Left colon (tissue), 2 donors: Measurements from ENCODE around the gene WNK2. TPM values are rescaled to one million over a fixed set of nuclear protein-coding genes. Genes with fewer than 3 reads are reported as not detected.
A peak's percentile ranks its signal among the peaks of the same experiment; 100 is the strongest.
"Not testable (repeated sequence)": the region's sequence is repeated elsewhere in the genome, so short reads cannot be mapped to it uniquely, and the experiment has no call there.

Experiments used
- ATAC-seq: fragments of 200-7000 bp; cut with Tn5 transposase; one replicate; pipeline ENCODE4 v1.9.1; 2020; ENCODE audit warnings: mild to moderate bottlenecking, moderate library complexity
- DNase-seq, 2 donors: peaks; one replicate each; pipeline ENCODE4 v3.0.0-alpha.2; 2020
- intact Hi-C, 2 donors: fragments of 100-400 bp; cut with DNase I in 1 of 2; cut with micrococcal nuclease in 1 of 2; formaldehyde crosslinking; loops; one replicate each; pipeline versions ENCODE4 v1.11.2 to v1.14.0; 2022; cut with DNase I, micrococcal nuclease
- long read RNA-seq: library from polyadenylated mRNA; unstranded; transcript quantifications from one replicate; pipeline ENCODE4 v2.0.0, GENCODE V29; 2021
- total RNA-seq, 2 donors: library from RNA; stranded (reverse); fragmentation: NEBNext Ultra II Directional; extraction: Animal tissue kit (Norgen Biotek cat#: 25700); gene quantifications; one replicate each; pipeline ENCODE4 v1.2.1, GENCODE V29; 2021
- donor health status: DM: no; HTN: no; CAD: no.
- donor health status: DM: yes; HTN: yes; CAD: no.

WNK2 gene
- total RNA-seq: 100 to 1,000 TPM; 161 to 279 TPM
- long read RNA-seq, partial matches to known transcripts: 54 of 91 reads
- long read RNA-seq, other reads (novel, unspliced or antisense): 33 of 91 reads

DNA sequence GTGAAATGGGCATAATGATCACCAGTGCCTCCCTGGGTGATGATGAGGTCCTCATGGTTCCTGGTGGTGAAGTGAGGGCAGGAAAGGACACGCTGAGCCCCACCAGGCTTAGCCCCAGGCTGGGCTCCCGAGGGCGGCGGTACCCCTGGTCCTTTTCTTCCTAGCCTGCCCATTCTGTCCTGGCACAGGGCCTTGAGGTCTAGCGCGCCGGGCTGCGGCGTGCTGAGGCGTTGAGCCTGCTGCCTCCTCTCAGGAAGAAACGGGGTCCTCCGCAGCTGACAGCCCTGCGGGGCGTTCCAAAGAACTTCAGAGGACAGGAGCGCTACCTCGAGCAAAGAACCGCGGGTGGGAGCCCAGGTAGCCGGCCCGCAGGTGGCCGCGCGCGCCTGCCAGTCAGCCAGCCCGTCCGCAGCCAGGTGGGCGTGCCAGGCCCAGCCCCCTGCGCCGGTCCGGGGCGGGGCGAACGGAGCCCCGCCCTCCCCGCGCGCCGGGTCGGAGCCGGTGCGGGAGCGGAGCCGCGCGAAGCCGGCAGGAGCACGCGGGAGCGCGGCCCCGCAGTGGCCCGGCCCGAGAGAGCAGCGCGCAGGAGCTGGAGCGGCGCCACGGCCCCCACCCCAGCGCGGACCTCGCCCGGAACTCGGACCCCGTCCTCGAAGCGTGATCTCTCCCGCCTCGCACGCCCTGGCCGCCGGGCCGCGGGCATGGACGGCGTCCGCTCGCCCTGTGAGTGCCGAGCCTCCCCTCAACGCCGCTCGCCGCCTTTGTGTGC is at the start of gene WNK2:
Gene WNK2, plus strand, starts transcription at position 477 of the 769 bp plus-strand sequence. CDS start 791 bp downstream, outside the sequence.
- DNase-seq: peak in 1 of 2 donors; percentile 69
- intact Hi-C loops: no loop called here
- ATAC-seq: peak; percentile 71

DNA sequence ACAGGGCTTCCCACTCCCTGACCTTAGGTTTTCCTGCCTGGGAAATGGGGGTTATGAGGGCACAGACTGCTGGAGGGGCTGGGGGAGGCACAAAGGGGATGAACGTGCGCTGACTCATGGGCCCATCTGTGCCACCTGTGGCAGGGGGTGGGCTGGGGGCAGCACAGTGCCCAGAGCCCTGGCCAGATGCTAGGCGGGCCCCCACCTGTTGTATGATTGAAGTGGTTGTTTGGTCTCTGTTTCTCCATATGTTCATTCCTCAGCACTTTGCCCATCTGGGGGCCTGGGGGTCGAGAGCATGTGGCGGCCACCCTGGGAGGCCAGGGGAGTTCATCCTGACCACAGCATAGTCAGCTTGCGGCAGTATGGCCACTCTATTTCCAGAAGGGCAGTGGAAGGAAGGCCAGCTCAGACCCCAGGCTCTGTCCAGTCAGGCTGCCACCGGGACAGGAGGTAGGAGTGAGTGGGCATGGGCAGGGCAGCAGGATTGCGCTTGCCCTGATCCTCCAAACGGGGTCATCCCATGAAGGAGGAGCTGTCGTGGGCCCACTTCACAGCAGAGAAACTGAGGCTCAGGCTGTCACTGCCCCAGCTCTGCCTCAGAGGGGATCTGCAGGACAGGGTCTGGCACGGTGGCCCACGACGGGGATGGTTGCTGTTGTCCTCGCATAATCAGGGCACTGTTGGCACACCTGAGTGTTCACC is 49.0 kb upstream of the WNK2 start:
- DNase-seq: no peak
- ATAC-seq: no peak
- intact Hi-C loops: no loop called here

DNA sequence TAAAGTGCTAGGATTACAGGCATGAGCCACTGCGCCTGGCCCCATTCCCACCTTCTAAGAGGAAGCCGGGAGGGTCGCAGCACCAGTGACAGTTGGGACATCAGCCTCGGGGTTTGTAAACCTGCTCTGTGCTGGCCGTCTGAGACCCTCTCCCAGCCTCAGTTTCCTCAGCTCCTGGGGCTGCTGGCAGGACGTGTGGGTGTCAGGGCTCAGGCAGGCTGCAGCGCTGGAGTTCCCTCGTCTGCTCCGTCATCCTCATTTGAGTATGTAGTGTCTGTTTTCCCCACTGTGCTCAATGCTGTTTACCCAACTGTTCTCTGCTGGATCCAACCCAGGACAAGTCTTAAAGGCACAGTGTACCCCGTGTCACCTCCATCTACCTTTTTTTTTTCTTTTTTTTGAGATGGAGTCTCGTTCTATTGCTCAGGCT is 47.9 kb upstream of the WNK2 start:
- intact Hi-C loops: no loop called here
- no peak for DNase-seq
- peak; percentile 15 for ATAC-seq

DNA sequence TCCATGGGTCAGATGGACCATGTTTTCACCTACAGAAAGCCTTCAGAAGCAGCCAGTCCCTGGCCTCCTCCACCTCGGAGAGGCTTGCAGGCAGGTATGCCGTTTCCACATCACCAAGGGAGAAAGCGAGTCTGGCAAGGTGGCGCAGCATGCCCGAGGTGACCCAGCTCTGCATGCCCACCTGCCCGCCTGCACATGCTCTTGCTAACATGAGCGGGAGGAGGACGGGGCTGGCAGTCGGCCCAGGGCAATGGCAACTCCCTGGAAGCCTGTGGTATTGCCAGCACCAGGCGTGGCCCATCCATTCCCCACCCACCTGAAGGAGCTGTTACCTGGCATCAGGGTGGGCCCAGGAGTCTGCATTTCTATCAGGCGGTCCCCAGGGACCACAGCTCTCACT is 46.6 kb upstream of the WNK2 start:
- ATAC-seq (no peak), DNase-seq (no peak)
- intact Hi-C loops: no loop called here

DNA sequence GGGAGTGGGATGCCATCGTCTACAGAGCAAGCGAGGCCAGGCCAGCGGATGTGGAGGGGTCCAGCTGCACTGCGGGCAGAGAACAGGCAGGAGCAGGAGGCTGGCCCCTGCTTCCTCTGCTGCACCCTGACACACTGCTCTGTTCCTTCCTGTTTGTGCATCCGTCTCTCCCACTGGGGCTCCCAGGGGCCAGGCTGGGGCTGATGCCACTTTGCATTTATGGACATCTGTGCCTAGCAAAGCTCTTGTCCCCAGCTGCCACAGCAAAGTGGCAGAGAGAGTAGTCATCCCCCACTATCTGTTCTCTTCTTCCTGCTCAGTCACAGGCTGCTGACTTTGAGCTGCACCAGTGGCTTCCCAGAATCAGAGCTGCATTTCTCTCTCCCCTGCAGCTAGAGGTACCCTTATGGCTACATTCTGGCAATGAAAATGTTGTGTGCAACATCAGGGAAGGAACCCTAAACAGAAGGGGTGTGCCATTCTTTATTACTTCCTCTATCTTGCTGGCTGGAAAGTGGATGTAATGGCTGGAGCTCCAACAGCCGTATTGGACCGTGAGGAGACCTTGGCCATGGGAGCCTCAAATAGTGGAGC is 45.7 kb upstream of the WNK2 start:
- ATAC-seq: no peak
- intact Hi-C loops: no loop called here
- no peak for DNase-seq

DNA sequence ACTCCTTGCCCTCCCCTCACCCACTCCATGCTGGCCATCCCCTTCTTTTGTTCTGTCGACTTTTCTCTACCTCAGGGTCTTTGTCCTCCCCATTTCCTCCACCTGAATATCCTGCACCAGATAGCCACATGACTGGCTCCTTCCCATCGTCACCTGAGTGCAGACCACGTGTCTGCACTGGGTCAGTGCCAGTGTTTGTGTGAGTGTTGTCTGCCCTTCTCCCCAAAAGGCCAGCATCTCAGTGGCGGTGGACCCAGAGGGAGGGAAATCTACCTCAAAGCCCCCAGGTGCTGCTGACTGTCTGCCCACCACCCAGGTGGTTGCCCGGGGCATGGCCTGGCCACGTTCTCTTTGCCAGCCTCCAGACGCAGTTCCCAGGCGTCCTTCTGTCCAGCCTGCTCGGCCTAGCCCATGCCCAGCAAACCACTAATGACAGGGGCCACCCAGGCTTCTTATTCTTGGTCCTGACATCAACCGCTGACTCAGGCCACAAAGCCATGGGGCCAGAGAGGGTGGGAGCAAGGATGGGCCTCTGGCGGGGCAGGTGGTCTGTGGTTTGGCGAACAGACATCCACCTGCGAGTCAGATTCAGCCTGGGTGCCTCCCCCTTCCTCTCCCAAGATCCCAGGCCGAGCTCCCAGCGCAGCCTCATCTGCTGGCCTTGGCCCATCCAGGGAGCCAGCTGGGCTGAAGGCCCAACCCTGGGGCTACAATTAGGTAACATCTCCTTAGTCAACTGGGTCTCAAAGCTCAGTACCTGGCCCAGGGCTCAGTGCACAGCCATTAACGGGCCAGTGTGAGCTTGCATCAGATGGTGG is 44.4 kb upstream of the WNK2 start:
- ATAC-seq (no peak), DNase-seq (no peak)
- intact Hi-C loops: no loop called here

DNA sequence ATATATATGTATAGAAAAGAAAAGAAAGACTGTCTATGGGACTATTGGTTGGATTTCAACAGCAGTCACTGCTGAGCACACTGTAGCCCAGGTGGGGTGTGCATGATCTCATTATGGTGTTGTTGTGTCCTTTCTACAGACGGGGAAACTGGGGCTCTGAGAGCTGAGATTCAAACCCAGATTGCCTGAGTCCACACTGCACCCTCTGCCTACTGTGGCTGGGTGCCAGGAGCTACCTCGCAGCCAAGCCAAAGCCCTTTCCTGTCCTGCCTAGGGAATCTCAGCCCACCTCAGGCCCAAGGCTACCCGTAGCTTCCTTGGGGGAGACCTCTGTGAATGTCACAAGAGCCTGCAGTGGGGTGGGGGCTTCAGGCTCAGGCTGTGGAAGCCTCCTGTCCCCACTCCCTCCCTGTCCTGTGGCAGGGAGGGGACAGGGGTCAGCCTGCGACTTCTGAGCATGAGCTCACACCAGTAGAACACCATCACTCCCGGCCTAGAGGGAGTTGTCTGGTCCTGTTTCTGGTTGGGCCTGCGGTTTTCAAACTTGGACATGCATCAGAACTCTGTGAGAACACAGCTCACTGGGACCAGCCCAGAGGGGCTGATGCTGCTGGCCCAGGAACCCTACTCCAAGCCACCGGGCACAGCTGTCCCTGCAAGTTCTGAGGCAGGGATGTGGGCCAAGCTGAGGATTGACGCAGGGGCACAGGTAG is 42.0 kb upstream of the WNK2 start:
- DNase-seq (no peak), ATAC-seq (no peak)
- intact Hi-C loops: no loop called here

DNA sequence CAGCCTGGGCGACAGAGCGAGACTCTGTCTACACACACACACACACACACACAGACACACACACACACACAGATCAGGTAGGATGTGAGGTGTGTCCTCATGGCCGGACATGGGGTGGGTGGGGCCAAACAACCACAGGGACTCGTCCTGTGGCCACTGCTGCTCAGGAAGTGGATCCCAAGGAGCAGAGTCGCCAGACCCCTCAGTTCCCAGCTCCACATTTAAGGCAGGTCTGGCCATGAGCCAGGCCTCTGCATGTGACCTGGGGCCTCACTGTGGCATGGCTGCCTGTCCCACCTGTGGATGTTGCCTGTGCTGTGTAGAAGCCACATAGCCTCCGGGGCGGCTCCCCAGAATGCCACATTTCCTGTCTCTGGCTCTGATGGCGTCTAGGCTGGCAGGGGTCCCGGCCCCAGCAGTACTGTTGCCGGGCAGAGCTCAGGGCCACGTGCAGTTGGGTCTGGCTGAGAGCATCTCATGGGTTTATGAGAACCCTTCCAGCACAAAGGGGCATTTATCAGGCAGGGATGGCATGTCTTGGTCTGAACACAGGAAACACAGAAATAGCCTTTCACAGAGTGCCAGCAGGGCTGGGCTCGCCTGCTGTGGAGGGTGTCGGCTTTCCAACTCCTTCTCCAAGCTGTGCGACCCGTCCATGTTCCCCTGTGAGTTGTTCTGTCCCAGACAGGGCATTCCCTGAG is 40.0 kb upstream of the WNK2 start:
- intact Hi-C loops: no loop called here
- peak; percentile 91 for ATAC-seq
- peak; percentile 53 to 66 for DNase-seq

DNA sequence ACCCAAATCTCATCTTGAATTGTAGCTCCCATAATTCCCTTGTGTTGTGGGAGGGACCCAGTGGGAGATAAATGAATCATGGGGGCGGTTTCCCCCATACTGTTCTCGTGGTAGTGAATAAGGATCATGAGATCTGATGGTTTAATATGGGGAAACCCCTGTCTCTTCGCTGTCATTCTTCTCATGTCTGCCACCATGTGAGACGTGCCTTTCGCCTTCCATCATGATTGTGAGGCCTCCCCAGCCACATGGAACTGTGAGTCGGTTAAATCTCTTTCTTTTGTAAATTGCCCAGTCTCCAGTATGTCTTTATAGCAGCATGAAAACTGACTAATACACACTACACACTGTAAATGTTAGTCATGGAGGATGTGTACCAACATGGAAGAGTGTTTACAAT is 37.2 kb upstream of the WNK2 start:
- intact Hi-C loops, ATAC-seq, DNase-seq: not testable (repeated sequence)

DNA sequence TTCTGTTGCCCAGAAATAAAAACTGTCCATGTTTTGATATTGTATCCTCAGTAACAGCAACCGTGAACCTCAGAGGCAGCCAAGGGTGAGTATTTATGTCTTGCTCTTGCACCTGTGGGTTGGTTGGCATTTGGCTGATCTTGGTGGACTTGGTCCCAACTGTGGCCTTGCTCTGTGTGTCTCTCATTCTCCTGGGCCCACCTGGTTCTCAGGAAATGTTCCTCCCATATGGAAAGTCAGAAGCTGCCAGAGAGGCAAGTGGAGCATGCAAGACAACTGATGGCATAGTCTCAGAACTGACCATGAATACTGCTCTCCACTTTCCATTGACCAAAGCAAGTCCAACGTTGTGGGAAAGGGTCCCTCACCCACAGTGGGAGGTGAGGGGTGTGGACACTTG is 36.3 kb upstream of the WNK2 start:
- DNase-seq (no peak), ATAC-seq (no peak)
- intact Hi-C loops: no loop called here

DNA sequence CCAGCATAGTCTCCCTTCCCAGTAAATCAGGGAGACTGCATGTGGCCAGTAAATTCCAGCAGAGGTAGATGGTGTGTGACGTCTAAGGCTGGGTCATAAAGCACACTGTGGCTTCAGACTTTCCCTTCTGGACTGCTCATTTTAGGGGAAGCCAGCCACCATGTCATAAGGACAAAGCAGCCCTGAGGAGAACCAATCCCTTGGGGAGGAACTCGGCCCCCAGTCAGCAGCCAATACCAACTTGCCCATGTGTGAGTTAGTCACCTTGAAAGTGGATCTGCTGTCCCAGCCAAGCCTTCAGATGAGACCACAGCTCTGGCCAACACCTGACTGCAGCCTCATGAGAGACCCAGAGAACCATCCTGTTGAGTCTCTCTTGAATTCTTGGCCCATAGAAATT is 35.2 kb upstream of the WNK2 start:
- ATAC-seq: no peak
- intact Hi-C loops: no loop called here
- no peak for DNase-seq

DNA sequence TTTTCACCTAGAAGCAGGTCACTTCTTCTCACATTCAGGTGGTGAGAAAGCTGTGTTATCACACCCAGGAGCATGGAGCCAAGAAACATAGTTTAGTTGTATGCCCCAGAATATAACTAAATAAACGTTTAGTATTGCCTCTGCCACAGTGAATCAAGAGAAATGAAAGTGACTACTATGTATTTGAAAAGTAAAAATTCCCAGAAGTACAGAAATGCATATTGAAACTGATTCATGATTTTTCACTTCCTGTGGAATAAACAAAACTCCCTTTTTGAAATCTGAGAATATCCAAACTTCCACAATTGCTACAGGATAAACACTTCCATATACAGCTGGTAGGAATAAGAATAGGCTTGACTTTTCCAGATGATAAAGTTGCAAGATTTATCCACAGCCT is 34.6 kb upstream of the WNK2 start:
- ATAC-seq (no peak), DNase-seq (no peak)
- intact Hi-C loops: no loop called here

DNA sequence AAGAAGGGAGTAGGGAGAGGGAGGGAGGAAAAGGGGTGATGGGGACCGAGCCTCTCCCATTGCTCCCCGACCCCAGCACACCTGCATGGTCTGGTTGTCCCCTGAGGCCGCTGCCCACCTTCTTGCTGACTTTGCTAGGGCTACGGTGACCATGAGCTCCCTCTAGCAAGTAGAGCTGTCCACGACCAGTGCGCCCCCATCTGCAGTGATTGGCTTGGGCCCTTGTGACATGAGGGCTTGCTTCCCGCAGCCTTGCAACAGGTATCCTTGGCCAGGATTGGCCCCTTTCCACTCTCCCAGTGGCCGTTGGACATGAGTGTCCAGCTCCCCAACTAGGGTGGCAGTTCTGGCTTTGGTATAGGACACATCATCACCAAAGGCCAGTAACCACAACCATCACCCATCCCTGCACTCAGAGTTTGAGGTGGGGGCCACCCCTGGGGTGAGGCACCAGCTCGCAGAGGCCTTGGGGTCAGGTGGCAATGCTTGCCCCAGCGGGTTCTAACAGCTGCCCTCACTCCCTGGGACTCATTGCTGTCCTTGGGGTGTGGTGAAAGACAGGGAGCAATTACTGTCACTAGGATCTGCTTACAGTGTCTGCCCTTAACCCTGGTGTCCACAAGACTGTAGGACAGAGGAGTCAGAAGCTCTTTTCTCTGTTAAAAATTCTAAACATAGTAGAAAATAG is 32.7 kb upstream of the WNK2 start:
- intact Hi-C loops: no loop called here
- ATAC-seq (no peak), DNase-seq (no peak)

DNA sequence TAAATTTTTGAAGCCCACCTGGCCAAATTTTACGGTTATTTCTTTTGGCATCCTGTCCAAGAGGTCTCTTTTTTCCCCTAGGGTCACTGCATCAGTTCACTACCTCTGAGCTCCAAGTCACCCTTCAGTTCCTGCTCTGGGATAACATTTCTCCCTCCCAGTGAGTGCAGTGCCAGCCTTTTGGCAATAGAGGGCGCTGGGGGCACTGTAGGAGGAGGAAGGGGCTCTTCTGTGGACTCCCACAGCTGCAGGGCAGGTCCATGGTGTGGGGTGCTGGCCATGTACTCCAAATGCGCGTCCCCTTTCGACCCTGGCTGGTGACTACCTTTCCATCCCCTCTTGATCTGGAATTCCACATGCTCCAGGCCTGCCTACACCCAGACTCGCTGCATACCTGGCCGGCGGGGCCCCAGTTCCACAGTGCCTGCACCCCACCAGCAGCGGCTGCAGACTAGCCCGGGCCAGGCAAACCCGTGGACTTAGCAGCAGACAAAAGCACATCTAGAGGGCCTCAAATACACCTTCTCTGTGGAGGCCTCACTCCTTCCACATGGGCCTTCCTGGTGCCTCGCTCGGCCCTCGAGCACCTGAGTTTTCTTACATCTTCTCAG is 29.5 kb upstream of the WNK2 start:
- peak; percentile 61 for ATAC-seq
- DNase-seq: peak in 1 of 2 donors; percentile 47
- intact Hi-C loops: no loop called here

DNA sequence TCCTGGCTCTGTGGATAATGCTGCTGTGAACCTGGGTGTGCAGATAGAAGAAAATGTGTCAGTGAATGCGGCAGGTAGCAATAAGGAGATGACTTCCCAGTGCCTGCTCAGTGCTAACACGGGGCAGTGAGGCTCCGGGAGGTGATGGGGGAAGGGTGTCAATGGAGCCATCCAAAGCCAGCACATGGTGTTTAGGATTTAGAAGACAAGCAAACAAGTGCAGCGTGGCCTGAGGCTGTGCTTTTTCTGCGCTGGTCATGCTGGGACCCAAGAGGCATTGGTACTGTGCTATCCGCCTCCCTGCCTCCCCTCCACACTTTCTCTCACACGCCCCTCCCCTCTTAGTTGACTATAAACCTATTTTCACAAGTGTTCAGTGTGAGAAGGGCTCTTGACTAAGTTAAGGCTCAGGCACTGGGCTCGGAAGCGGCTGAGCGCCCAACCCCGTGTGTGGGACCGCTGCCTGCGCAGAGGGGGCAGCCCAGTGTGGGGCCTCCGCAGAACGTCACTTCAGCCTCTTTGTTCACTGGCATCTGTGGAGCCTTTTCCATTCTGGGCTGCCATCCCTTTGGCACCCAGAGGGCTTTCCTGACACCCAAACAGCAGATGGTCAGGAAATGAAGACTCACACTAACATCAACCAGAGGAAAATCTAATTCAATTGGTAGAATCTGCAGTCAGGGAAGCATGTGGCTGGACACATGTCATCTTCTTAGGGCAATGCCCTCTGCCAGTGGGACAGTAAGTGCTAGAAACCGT is 28.0 kb upstream of the WNK2 start:
- ATAC-seq (no peak), DNase-seq (no peak)
- intact Hi-C loops: no loop called here

DNA sequence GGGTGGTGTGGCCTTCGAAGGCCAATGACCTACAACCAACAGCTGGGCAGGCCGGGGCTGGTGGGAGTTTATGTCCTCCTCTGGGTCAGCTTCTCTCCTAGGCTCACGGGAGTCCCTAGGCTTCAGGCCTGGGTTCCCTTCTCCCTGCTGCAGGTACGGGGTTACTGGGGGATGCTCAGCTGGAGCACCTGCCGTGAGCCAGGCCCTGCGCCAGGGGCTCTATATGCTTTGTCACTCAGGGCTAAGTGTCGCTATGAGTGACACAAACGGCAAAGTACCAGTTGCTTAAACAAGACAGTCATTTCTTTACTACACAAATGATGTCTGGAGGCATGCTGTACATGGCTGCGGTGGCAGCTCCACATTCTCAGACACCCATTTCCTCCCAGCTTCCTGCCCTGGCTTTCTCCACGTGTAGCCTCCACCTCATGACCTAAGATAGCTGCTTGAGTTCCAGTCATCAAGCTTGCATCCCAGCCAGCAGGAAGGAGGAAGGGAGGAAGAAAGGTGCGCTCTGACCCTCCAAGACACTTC is 27.4 kb upstream of the WNK2 start:
- DNase-seq (no peak), ATAC-seq (no peak)
- intact Hi-C loops: no loop called here
